Measurements from ENCODE around the gene ERO1B.

- no peak for TF ChIP-seq CTCF (IDR thresholded peaks at IDR 0.05; ENCODE audit: insufficient read depth, low read length, poor library complexity, severe bottlenecking)
- TF ChIP-seq EZH2phosphoT487 (conservative IDR thresholded peaks at IDR 0.05; ENCODE audit: low read length), result no peak
Measured at GRCh38 chr1:236257216-236257615, 24.5 kb downstream of the ERO1B start.
